Activated T-cell treated with anti-CD3 and anti-CD28 coated beads for 48 hours (primary cell): ENCODE results near the gene LRFN3.
"Not testable (repeated sequence)": the region's sequence is repeated elsewhere in the genome, so short reads cannot be mapped to it uniquely, and the experiment has no call there.

ENCODE experiments used
- DNase-seq: peaks from one replicate; pipeline ENCODE4 v3.0.0-alpha.2; 2020; ENCODE audit warnings: low read depth

The LRFN3 gene

DNA sequence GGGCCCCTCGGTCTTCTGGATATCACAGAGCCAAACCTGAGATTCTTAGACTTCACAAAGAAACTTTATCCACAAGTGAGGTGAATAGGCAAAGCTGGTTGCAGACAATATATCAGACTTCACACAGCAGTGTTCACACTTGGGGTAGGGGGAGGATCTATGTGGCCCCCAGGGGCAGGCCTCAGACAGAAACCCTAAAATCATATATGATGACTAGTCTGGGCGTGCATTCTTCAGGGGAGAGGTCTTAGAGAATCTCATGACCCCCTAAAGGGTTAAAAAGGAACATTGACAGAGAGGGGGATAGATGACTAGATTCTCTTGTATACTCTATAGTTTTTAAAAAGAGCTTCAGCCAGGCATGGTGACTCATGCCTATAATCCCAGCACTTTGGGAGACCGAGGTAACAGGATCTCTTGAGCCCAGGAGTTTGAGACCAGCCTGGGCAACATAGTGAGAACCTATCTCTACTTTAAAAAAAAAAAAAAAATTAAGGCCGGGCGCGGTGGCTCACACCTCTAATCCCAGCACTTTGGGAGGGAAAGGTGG, 30.9 kb upstream of the LRFN3 start:
- DNase-seq = no peak

DNA sequence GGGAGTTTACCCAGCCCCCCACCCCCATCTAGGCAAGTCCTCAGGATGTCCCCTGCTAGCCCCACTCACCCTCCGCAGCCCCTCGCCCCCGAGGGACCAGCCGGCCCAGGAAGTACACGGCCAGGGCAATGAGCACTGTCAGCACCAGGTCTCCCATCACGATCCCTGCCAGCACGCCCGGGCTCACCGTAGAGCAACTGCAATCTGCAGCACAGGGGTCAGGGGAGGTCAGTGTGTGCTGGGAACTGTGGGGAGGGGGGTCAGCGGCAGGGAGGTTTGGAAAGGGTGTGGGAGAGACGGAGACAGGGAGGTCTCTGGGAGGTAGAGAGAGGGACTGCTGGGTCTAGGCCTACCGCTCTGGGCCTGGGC, 28.8 kb upstream of the LRFN3 start:
- DNase-seq = no peak

DNA sequence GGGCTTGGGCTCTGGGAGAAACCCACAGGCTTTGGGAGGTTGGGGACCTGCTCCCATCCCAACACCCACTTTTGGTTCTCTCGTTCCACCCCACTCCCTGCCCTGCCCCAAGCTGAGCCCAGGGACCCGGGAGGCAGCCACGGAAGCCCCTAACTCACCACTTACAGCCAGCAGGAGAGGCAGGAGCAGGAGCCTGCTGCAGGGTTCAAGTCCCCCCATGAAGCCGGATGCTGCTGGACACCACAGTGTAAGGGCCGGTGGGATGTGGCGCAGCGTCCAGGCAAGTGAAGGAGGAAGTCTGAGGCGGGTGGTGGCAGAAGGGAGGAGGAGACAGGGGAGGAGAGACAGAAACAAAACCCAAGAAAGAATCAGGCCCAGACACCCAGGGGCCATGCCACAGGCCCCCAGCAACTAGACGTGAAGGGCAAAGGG, 28.1 kb upstream of the LRFN3 start, which contains the start of gene TYROBP:
TYROBP (minus strand) TSS at position 286 of the 432 bp plus-strand sequence; CDS start at position 219, 67 bp downstream.
- no peak for DNase-seq

DNA sequence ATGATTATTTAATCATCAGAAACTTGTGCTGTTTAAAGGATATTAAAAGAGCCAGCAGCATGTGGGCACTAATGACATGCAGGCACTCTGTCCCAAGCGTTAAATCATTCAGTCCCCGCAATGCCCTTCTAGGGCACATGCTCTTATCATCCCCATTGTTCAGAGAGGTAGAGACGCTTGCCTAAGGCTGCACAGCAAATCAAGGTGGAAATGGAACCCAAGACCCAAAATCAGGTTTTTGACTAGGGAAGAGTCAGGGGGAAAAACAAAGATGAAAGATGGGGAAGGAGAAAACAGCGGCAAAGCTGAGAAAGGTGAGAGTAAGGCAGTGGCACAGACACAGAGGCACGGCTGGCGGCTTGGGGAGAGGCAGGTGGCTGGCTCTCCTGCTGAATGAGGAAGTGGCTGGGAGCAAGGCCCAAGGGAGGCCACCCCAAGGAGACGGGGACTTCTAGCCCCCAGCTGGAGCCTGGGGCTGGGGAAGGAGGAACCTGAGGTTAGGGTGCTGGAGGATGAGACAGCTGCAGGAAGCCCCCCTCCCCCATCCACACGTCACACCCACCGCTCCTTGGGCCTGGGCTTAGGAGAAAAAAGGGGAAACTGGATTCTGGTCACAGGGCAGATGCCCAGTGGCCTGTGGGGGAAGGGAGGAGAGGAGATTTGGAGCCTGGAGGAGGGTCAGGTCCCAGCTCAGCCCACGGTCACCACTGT, 27.0 kb upstream of the LRFN3 start:
- DNase-seq = no peak

- no peak for DNase-seq
These were observed 26.5 kb upstream of the LRFN3 start for GRCh38 chr19:35909684-35910035.

- DNase-seq = not testable (repeated sequence)
These were observed 25.8 kb upstream of the LRFN3 start for GRCh38 chr19:35910355-35910754.

DNA sequence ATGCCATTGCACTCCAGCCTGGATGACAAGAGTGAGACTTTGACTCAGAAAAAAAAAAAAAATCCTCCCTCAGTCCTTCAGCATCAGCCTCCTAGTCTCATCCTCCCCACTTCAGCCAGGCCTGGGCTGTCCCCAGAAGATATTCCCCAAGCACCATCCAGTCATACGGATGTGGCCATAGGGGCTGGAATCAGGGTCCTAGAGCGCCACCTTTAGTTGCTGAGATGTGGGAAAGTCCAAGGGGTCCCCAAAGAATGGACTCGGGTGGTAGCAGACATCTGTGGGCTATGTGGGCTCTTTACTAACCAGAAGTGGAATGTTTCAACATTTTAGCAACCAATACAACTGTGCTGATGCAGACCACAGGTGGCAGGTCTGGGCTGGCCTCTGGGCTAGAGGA, 25.0 kb upstream of the LRFN3 start:
- DNase-seq = no peak

GRCh38 chr19:35911790-35912189, 24.4 kb upstream of the LRFN3 start:
- no peak for DNase-seq

DNA sequence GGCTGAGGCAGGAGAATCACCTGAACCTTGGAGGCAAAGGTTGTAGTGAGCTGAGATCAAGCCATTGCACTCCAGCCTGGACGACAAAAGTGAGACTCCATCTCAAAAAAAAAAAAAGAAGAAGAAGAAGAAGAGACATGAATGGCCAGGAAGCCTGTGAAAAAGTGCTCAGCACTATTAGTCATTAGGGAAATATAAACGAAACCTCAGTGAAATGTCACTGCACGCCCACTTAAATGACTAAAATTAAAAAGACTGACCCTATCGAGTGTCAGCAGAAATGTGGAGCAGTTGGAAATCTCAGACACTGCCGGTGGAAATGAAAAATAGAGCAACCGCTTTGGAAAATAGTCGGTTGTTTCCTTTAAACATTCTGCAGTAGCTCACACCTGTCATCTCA, 22.6 kb upstream of the LRFN3 start:
- no peak for DNase-seq

DNA sequence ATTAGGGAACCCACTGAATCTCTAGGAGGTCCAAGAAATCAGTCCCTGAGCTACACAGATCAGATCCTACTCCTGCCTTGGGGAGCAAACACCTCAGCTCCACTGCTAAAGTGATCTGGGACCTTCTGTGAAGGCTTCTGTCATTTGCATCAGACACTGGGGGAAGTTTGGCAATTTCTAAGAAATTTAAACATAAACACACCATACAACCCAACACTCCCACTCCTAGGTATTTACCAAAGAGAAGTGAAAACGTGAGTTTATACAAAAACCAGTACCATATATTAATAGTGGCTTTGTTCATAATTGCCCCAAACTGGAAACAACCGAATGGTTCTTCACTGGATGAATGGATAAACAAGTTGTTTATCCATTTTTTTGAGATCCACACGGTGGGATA, 20.7 kb upstream of the LRFN3 start:
- DNase-seq = no peak

- DNase-seq = no peak
These were observed 16.9 kb upstream of the LRFN3 start for GRCh38 chr19:35919306-35919705.

DNA sequence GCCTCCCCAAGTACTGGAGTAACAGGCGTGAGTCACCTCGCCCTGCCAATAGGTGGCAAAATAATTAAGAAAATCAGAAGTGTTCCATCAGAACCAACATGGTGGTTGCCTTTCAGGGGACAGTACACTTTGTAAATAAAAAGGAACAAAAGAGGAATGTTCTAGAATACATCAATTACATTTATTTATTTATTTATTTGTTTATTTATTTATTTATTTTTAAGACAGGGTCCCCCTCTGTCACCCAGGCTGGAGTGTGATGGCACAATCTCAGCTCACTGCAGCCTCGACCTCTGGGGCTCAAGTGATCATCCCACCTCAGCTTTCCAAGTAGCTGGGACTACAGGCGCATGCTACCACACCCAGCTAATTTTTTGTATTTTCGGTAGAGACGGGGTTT, 15.2 kb upstream of the LRFN3 start:
- DNase-seq = no peak

DNA sequence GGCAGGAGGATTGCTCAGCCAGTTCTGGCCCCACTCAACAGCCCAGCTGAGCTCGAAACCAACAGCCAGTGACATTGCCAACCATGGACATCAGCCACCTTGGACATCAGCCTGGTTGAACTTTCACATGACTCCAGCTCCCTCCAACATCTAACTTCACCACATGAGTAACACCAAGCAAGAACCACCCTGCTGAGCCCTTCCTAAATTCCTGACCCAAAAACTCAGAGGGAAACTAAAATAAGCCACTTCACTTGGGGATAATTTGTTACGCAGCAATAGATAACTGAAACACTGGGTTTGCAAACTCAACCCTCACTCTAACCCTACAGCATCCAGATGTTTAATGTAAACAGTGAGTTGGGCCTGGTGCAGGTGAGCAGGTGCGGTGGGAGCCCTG, 10.7 kb upstream of the LRFN3 start:
- no peak for DNase-seq

- no peak for DNase-seq
These were observed 7.7 kb upstream of the LRFN3 start for GRCh38 chr19:35928507-35928906.

- DNase-seq = no peak
These were observed 6.3 kb upstream of the LRFN3 start for GRCh38 chr19:35929876-35930275.

- DNase-seq = peak; percentile 100
These were observed 4.9 kb upstream of the LRFN3 start for GRCh38 chr19:35931161-35931873.

DNA sequence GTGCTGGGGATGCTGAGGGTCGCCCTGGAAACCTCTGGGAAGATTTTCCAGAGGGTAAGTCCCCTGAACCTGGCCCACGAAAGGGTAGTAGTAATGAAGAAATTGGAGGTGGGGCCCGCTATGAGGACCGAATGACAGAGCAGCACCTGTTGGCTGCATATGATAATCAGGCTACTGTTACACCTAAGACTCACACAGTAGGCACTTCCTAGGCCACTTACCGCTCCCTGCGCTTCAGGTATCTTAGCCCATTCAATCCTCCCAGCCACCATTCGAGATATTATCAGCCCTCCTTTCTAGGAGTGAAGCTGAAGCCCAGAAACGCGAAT, 4.3 kb upstream of the LRFN3 start:
- no peak for DNase-seq

DNA sequence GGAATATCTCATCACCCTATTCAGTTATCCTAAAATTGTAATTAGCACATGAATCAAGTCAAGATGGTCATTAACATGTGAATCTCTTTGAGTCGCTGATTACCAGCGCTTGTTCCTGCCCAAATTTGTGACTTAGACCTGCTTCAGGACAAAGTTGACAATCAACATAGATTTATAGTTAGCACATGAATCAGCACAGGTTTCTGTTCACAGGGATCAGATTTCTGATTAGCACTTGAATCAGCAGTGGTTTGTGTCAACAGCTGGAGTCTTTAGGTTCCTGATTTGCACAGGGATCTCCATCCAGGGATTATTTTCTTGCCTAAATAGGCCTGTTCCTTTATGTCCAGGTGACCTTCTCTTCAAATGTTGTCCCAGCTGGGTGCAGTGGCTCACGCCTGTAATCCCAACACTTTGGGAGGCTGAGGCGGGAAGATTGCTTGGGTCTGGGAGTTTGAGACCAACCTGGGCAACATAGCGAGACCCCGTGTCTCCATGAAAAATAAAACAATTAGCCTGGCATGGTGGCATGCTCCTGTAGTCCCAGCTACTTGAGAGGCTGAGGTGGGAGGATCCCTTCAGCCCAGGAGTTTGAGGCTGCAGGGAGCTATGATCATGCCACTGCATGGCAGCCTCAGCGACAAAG, 3.8 kb upstream of the LRFN3 start:
- DNase-seq = no peak

DNA sequence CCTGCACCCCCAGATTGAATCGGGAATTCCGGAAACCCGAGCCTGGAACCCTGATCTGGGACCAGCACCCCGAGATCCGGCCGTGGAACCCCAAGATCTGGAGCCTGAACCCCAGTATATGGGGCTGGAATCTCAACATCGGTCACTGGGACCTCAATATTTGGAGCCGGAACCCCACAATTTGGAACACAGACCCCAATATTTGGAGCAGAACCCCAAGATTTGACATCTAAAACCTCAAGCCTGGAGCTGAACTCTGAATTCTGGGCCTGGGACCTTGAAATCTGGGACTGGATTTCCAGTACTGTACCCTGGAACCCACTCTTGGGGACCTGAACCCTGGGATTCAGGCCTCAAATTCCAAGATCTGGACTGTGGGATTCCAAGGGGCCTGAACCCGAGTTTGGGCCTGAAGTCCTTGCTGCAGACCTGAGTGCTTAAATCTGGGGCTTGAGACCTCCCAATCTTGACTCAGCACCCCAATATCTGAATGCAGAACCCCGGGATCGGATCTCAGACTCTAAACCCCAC, 629 bp downstream of the LRFN3 start:
- no peak for DNase-seq

- no peak for DNase-seq
These were observed 1.4 kb downstream of the LRFN3 start for GRCh38 chr19:35937345-35938281.

DNA sequence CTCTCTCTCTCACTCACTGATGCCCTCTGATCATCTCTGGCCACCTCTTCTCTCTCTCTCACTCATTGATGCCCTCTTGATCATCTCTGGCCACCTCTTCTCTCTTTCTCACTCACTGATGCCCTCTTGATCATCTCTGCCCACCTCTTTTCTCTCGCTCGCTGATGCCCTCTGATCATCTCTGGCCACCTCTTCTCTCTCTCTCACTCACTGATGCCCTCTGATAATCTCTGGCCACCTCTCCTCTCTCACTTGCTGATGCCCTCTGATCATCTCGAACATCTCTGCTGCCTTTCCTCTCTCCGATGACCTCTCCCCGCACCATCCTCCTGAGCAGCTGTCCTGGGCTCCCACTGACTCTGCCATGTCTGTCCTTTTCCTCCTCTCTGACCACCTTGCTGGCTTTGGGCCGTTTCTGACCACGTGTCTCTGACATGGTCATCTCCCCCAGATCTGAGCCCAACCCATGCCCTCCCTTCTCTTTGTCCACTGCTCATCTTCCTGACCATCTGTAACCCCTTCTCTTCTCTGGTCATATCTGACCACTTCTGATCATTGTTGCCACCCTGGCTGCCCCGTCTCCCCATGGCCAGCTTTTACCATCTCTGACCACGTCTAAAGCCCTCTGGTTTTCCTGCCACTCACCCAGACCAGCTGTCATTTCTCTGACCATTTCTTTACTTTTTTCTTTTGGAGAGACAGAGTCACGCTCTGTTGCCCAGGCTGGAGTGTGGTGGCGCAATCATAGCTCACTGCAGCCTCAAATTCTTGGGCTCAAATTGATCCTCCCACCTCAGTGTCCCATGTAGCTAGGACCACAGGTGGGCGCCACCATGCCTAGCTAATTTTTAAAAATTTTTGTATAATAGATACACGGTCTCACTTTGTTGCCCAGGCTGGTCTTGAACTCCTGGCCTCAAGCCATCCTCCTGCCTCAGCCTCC, 2.4 kb downstream of the LRFN3 start:
- no peak for DNase-seq
